Lower leg skin (tissue), 4 donors: ENCODE results near the gene MYL12B. TPM values are rescaled to one million over a fixed set of nuclear protein-coding genes. Genes with fewer than 3 reads are reported as not detected.

Source experiments
- DNase-seq, 2 donors: peaks; one replicate each; pipeline ENCODE4 v3.0.0-alpha.2; 2019; ENCODE audit warnings: low spot score in 2 of 2
- H3K4me3 ChIP-seq: fragments of 200-600 bp; sonication (generic); 2 replicates; pipeline ENCODE4 v1.5.1; 2017; ENCODE audit warnings: mild to moderate bottlenecking, low read depth; ENCODE audit not compliant: poor library complexity, severe bottlenecking
- CTCF ChIP-seq, 3 donors: fragments of 450-650 bp; IDR thresholded peaks; one replicate each; pipeline ENCODE4 v1.5.1; 2016; ENCODE audit warnings: antibody characterized with exemption in 3 of 3, mild to moderate bottlenecking in 3 of 3, moderate library complexity in 2 of 3
- POLR2A ChIP-seq, 2 donors: fragments of 450-650 bp; IDR thresholded peaks; one replicate each; pipeline ENCODE4 v1.6.1; 2016 to 2017; ENCODE audit warnings: antibody characterized with exemption in 2 of 2, mild to moderate bottlenecking in 1 of 2, moderate library complexity in 1 of 2
- WGBS, 2 donors: methylation state at CpG; one replicate each; pipeline ENCODE4 v1.1.5; 2018; 5-methylcytosine and 5-hydroxymethylcytosine counted together
- intact Hi-C: fragments of 100-400 bp; cut with DNase I; formaldehyde crosslinking; loops from one replicate; pipeline ENCODE4 v1.15.0; 2023; ENCODE audit warnings: low total_unique reads
- total RNA-seq, 4 donors: library from RNA; depleted of rRNA; stranded (reverse); fragments of >200 nt; gene quantifications; one replicate each; pipeline ENCODE4 v1.1.0, GENCODE V29; 2016

MYL12B gene
- total RNA-seq, 4 donors from 2014 or later, result 240 to 360 (median 286) TPM

DNA sequence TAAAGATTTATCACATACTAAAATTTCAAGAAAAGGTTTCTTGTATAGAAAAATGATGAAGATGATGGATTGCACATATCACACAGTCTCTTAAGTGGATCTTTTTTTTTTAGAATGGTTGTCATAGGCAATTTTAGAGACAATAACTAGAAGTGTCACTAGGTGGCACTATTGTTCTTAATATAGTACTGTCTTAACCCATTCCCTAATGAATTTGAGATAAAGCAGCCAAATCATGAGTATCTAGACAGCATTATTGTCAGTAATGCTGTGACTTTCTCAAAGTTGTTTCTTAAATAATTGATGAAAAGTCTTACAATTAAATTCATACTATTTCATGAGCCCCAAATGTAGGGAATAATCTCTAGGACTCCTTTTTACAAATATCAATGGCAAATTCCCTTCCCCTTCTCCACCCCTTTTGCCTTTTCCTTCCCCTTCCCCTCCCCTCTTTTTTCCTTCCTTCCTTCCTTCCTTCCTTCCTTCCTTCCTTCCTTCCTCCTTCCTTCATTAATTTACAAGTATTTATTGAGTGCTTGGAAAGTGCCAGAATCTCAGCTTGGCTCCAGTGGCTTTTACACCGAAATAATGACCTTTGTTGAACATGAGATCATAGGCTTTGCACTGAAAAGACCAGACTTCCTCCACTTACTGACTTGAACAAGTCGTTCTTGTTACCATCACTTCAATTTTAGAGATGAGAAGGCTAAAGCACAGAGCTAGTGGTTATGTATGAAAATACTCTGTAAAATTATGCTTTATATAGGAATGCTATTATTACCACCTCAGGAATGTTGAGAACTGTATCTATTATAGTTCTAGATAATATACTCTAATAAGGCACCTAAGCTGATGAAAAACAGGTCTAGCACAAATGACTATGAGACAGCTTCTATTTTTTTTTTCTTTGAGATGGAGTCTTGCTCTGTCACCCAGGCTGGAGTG lies 19.8 kb downstream of the MYL12B start:
- DNase-seq, result no peak
- H3K4me3 ChIP-seq, result no peak overlapping the region
- WGBS, 2 donors, result 16 to 34% methylated on average over 2 of the region's 2 CpGs
- intact Hi-C loops, result no loop called here
- TF ChIP-seq POLR2A (IDR thresholded peaks at IDR 0.05), result no peak
- TF ChIP-seq CTCF (IDR thresholded peaks at IDR 0.05), result no peak

DNA sequence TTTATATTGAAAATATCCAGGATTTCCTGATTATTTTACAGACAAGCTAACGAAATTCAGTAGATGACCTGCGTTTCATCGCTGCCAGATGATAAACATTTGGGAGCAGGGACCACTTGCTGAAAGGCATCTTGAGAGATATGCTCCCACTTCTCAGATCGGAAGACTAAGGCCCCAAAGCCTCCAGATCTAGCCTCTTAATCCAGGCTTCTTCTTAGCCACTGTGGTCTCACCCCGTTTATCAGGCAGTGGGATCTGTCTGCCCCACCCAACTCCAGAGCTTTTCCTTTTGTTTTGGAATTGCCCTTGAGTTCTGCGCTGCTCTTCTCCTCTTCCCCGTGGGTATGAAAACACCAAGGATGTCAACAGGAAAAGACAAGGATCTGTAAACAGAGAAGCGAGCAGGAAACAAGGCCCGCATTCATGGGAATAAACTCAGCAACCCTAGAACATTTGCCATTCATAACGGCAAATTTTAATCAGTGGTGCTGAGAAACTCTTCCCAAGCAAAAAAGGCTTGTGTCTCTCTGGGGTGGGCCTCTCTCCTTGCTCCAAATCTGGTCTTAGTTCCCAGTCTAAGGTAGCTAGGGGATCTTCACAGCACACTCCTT lies 21.4 kb downstream of the MYL12B start:
- WGBS, 2 donors, result 75 to 80% methylated on average over 10 of the region's 10 CpGs
- H3K4me3 ChIP-seq, result no peak overlapping the region
- DNase-seq, result no peak
- no peak for TF ChIP-seq POLR2A (IDR thresholded peaks at IDR 0.05)
- no peak for TF ChIP-seq CTCF (IDR thresholded peaks at IDR 0.05)
- intact Hi-C loops, result no loop called here

DNA sequence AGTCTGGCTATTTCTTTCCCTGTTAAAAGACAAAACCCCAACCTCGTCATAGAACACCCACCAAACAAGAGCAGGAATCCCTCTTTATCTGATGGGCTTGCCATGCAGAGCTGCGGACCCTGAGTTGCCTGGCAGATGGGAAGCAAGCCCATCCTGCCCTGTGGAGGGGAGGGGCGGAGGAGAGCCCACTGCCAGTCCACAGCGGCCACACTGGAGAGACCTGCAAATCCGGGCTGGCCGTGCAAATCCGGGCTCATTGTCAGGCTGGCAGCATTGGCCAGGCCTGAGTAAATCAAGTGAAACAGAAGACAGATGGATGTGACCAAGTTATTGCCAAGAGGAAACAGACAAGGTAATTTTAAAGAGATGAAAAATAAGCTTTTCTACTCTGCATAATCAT lies 22.0 kb downstream of the MYL12B start:
- TF ChIP-seq CTCF (IDR thresholded peaks at IDR 0.05) (no peak), POLR2A (IDR thresholded peaks at IDR 0.05) (no peak)
- no peak overlapping the region for H3K4me3 ChIP-seq
- DNase-seq, result no peak
- intact Hi-C loops, result no loop called here
- 64 to 81% methylated on average over 7 of the region's 7 CpGs for WGBS, 2 donors

DNA sequence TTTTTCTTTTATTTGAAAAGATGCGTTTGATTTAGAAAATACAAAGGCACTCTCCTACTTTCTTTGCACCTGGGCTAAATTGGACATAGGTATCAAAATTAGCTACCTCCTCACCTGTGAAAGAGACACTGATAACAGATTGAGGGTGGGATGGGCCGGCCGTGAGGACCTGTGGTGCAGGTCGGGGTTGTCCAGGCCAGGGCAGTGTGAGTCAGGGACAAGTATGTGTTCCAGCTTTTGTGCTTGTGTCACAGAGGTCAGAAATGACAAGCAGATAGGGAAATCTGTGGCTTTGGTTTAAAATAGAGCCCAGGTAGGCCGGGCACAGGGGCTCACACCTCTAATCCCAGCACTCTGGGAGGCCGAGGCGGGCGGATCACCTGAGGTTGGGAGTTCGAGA lies 22.6 kb downstream of the MYL12B start:
- intact Hi-C loops, result no loop called here
- no peak for DNase-seq
- no peak for TF ChIP-seq CTCF (IDR thresholded peaks at IDR 0.05)
- H3K4me3 ChIP-seq, result no peak overlapping the region
- WGBS, 2 donors, result 90 to 93% methylated on average over 9 of the region's 9 CpGs

GRCh38 chr18:3286159-3286558 lies 24.2 kb downstream of the MYL12B start:
- intact Hi-C loops, result no loop called here
- DNase-seq, result no peak
- H3K4me3 ChIP-seq, result no peak overlapping the region
- 87 to 89% methylated on average over 7 of the region's 7 CpGs for WGBS, 2 donors
- TF ChIP-seq POLR2A (IDR thresholded peaks at IDR 0.05) (no peak), CTCF (IDR thresholded peaks at IDR 0.05) (no peak)
